Measurements from ENCODE around the gene CRMP1. TPM values are rescaled to one million over a fixed set of nuclear protein-coding genes. Genes with fewer than 3 reads are reported as not detected.

CRMP1 gene
- total RNA-seq, 1 experiment from 2014 or later: 77.5 TPM

GRCh38 chr4:5772528-5773270, 120.2 kb downstream of the CRMP1 start:
- intact Hi-C loops (cut with micrococcal nuclease; ENCODE audit: unreplicated experiment): no loop called here
- H3K4me1 ChIP-seq (ENCODE audit: insufficient read depth, low read length, poor library complexity, severe bottlenecking): peaks cover 11% of the 10 kb centered on the region
- ChIA-PET POLR2A (ENCODE audit: low non-redundant PET) (no interaction called here), CTCF (no interaction called here)
- no peak for DNase-seq (ENCODE audit: low spot score)
- H3K27ac ChIP-seq (ENCODE audit: low read depth, low read length, poor library complexity, severe bottlenecking): no peak overlapping the region
- H3K36me3 ChIP-seq (ENCODE audit: insufficient read depth, low read length, poor library complexity, severe bottlenecking): peaks cover 2% of the 10 kb centered on the region
- TF ChIP-seq CTCF (conservative IDR thresholded peaks at IDR 0.05; ENCODE audit: low read depth, low read length): no peak
- H3K4me3 ChIP-seq (ENCODE audit: low read depth, low read length, poor library complexity, severe bottlenecking): no peak overlapping the region
- no TSS peak for BruUV-seq (replicated peaks)
- H3K9me3 ChIP-seq (ENCODE audit: low read depth, low read length, poor library complexity, severe bottlenecking): peaks cover 14% of the 10 kb centered on the region
- H3K27me3 ChIP-seq (replicated peaks; ENCODE audit: insufficient read depth, low read depth, low read length, poor library complexity): no peaks in the 10 kb centered on the region

Small RNAs within 50 kb of the gene (microRNA-seq; reads per million reads assigned to microRNA genes)
- not detected for gene MIR378D1

Other genes starting within 250 kb of the CRMP1 start
- gene EVC2, start 184.5 kb downstream of the CRMP1 start, total RNA-seq (2021): 5.6 and 6.0 TPM in 2 replicates
- gene EVC, start 181.9 kb downstream of the CRMP1 start, total RNA-seq (2021): 17.3 and 20.6 TPM in 2 replicates
- not detected in 2 replicates for gene C4orf50, start 125.3 kb upstream of the CRMP1 start, total RNA-seq (2021)

Measured in A673 (cell line).